ENCODE measurements around the gene KBTBD8. TPM values are rescaled to one million over a fixed set of nuclear protein-coding genes. Genes with fewer than 3 reads are reported as not detected.

The KBTBD8 gene
- total RNA-seq, 3 donors from 2014 or later (not counting 1 experiment from before 2014, with no cell fraction given): 8.6 to 11.8 (median 10.8) TPM

DNA sequence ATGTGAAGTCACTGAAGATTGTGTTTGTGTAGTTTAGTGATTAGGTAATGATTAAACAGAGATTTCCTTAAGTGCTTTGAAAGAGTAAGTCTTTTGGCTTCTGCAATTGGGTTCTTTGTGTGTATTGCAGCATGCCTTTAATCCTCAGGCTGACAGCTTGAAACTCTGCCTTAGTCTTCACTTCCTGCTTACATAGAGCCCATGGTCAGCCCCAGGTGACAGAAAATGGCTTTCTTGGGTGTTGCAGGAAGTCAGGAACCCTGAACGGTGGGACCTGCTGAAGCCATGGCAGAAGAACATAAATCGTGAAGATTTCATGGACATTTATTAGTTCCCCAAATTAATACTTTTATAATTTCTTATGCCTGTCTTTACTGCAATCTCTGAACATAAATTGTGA, 61.3 kb downstream of the KBTBD8 start:
- no peak overlapping the region for H3K27ac ChIP-seq (ENCODE audit: low read length)
- Mint-ChIP-seq H3K4me1 (no peaks in the 10 kb centered on the region), H3K36me3 (no peaks in the 10 kb centered on the region), H3K27ac (no peak overlapping the region), H3K4me3 (no peak overlapping the region), H3K9me3 (peaks cover 5 to 6% of the 10 kb centered on the region in 2 donors), H3K27me3 (ENCODE audit: low read depth in 2 of 2) (peaks cover 13% of the 10 kb centered on the region in 2 donors)
- H3K4me3 ChIP-seq (ENCODE audit: low read length): no peak overlapping the region
- intact Hi-C loops (cut with micrococcal nuclease): no loop called here
- H3K4me1 ChIP-seq (ENCODE audit: control insufficient read depth, insufficient read depth, low read length): no peaks in the 10 kb centered on the region
- H3K27me3 ChIP-seq (ENCODE audit: control insufficient read depth, insufficient read depth, low read length): peaks cover 2% of the 10 kb centered on the region
- TF ChIP-seq, protein P1, sequence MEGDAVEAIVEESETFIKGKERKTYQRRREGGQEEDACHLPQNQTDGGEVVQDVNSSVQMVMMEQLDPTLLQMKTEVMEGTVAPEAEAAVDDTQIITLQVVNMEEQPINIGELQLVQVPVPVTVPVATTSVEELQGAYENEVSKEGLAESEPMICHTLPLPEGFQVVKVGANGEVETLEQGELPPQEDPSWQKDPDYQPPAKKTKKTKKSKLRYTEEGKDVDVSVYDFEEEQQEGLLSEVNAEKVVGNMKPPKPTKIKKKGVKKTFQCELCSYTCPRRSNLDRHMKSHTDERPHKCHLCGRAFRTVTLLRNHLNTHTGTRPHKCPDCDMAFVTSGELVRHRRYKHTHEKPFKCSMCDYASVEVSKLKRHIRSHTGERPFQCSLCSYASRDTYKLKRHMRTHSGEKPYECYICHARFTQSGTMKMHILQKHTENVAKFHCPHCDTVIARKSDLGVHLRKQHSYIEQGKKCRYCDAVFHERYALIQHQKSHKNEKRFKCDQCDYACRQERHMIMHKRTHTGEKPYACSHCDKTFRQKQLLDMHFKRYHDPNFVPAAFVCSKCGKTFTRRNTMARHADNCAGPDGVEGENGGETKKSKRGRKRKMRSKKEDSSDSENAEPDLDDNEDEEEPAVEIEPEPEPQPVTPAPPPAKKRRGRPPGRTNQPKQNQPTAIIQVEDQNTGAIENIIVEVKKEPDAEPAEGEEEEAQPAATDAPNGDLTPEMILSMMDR (IDR thresholded peaks at IDR 0.05): no peak
- H3K9me3 ChIP-seq (ENCODE audit: control insufficient read depth, insufficient read depth, low read length): peaks cover 7% of the 10 kb centered on the region
- H3K36me3 ChIP-seq (ENCODE audit: control insufficient read depth, insufficient read depth, low read length): no peaks in the 10 kb centered on the region
- ATAC-seq: no peak
- no peak for DNase-seq
- WGBS (ENCODE audit: insufficient coverage): 44% methylated on average over 1 of the region's 2 CpGs
